ENCODE data around the gene POLR2C. TPM values are rescaled to one million over a fixed set of nuclear protein-coding genes. Genes with fewer than 3 reads are reported as not detected.

POLR2C gene
- total and polyA plus RNA-seq, 2 donors: 56.5 to 60.6 TPM

DNA sequence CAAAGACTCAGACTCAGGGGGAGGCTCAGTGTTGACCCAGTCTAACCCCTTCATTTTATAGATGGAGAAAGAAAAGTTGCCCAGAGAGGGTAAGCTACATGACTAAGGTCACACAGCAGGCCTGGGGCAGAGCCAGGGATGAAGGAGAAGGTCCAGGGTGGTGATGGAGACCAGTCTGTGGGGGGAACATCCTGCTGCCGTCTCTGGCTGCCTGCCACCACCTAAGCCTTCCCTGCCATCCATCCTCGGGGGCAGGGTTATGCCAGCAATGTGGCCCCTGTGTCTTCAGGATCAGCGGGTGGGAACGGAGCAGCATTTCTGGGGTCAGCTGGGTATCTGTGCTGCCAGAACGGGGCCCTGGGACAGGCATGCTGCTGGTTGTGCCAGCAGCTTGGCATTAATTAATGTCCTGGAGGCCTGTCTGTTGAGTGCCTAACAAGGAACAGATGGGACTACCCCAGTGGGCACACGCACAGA lies 18.3 kb downstream of the POLR2C start:
- no peak for DNase-seq (ENCODE audit: low read depth in 6 of 9, low spot score in 9 of 9)
- Histone ChIP-seq H3K4me1 (ENCODE audit: control insufficient read depth in 2 of 2, insufficient read depth in 2 of 2, low read length in 2 of 2) (peaks cover 2 to 32% of the 10 kb centered on the region in 2 donors), H3K36me3 (ENCODE audit: control insufficient read depth in 2 of 2, insufficient read depth in 2 of 2, low read length in 1 of 2) (no peaks in the 10 kb centered on the region), H3K4me3 (ENCODE audit: low read length in 2 of 2) (no peak overlapping the region), H3K9me3 (ENCODE audit: control insufficient read depth in 2 of 2, insufficient read depth in 1 of 2, low read length in 1 of 2) (no peaks in the 10 kb centered on the region), H3K27ac (ENCODE audit: low read depth in 1 of 2, low read length in 1 of 2) (no peak overlapping the region), H3K27me3 (ENCODE audit: control insufficient read depth in 2 of 2, insufficient read depth in 1 of 2, low read length in 1 of 2) (peaks cover 0 to 30% of the 10 kb centered on the region in 2 donors)
- WGBS: 93% methylated on average over 6 of the region's 6 CpGs

DNA sequence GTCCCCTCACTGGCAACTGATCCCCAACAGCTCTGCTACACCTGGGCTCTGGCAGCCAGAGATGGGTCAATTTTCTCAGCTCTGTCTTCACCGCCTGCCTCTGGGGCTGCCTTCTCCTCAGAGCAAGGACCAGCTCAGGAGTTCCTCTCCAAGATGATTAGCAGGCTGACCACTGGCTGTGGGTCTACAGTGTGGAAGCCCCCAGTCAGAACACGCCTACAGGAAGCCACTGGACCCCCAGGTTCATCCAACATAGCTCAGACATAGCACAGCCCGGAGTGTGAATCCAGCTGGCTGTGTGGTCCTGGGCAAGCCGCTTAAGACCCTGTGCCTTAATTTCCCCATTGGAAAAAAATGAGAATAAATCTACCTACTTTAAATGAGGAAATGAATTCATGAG lies 18.9 kb downstream of the POLR2C start:
- Histone ChIP-seq H3K4me3 (ENCODE audit: low read length in 2 of 2) (no peak overlapping the region), H3K9me3 (ENCODE audit: control insufficient read depth in 2 of 2, insufficient read depth in 1 of 2, low read length in 1 of 2) (no peaks in the 10 kb centered on the region), H3K27me3 (ENCODE audit: control insufficient read depth in 2 of 2, insufficient read depth in 1 of 2, low read length in 1 of 2) (peaks cover 0 to 33% of the 10 kb centered on the region in 2 donors), H3K36me3 (ENCODE audit: control insufficient read depth in 2 of 2, insufficient read depth in 2 of 2, low read length in 1 of 2) (no peaks in the 10 kb centered on the region), H3K4me1 (ENCODE audit: control insufficient read depth in 2 of 2, insufficient read depth in 2 of 2, low read length in 2 of 2) (peaks cover 3 to 29% of the 10 kb centered on the region in 2 donors), H3K27ac (ENCODE audit: low read depth in 1 of 2, low read length in 1 of 2) (no peak overlapping the region)
- no peak for DNase-seq (ENCODE audit: low read depth in 6 of 9, low spot score in 9 of 9)
- 96% methylated on average over 4 of the region's 4 CpGs for WGBS

DNA sequence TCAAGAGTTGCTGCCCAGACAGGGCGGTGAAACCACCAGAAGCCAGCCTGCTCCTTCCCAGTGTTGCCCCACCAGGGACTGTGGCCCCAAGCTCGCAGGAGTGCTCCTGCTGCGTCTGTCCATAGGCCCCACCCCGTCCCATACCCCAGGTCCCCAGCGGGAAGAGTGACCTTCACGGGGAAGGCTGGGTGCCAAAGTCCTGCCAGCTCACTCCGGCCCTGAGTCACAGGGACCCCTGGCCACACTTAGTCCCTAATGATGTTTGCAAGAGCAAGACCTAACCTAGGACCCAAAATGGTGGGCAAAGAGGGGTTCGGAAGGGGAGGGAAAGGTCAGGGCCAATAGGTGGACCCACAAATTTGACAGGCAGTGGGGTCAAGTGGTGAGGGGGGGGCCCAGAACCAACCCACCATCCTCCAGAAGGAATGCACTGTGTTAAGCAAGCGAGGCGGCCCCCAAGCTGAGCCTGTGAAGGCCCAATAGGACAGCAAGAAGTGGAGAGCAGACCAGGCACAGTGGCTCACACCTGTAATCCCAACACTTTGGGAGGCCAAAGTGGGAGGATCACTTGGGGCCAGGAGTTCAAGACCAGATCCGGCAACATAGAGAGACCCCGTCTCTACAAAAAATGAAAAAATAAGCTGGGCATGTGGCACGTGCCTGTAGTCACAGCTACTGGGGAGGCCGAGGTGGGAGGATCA lies 20.5 kb downstream of the POLR2C start:
- 91% methylated on average over 14 of the region's 14 CpGs for WGBS
- H3K27ac ChIP-seq (ENCODE audit: low read depth in 1 of 2, low read length in 1 of 2): no peak overlapping the region
- H3K36me3 ChIP-seq (ENCODE audit: control insufficient read depth in 2 of 2, insufficient read depth in 2 of 2, low read length in 1 of 2): no peaks in the 10 kb centered on the region
- no peak for DNase-seq (ENCODE audit: low read depth in 6 of 9, low spot score in 9 of 9)
- H3K4me3 ChIP-seq (ENCODE audit: low read length in 2 of 2): no peak overlapping the region
- H3K27me3 ChIP-seq (ENCODE audit: control insufficient read depth in 2 of 2, insufficient read depth in 1 of 2, low read length in 1 of 2): peaks cover 0 to 30% of the 10 kb centered on the region in 2 donors
- H3K4me1 ChIP-seq (ENCODE audit: control insufficient read depth in 2 of 2, insufficient read depth in 2 of 2, low read length in 2 of 2): peaks cover 7 to 32% of the 10 kb centered on the region in 2 donors
- no peaks in the 10 kb centered on the region for H3K9me3 ChIP-seq (ENCODE audit: control insufficient read depth in 2 of 2, insufficient read depth in 1 of 2, low read length in 1 of 2)

DNA sequence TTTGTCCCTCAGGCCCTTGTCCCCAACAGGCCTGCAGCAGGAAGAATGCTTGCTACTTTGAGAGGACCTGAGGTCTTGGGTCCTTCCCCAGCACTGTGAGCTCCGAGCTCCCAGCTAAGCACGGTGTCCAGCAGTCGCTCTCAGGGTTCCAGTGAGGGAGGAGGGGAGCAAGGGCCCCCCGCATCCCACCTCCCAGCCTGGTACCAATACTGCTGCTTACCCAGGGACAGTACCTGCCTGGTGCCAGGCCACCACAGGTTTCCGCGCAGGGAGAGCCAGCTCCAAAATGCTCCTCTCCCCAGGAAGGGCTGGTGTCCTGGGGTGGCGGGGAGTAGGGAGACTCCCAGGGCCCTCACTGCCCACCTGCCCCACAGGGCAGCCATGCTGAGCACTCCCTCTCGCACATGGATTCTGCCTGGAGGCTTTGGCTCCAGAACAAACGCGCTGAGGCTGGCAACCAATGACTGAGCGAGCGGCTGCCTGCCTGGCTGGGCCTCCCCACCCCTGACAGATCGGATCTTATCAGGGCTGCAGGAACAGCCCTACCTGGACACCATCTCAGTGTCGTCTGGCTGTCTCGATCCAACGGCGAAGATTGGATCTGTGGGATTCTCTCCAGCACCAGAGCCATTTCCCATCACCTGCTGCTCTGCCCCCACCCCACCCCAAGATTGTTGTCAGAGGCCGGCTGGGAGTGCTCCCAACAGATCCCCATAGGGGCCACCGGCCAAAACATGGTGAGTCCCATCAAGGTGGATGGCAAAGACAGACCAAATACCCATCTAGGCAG lies 21.4 kb downstream of the POLR2C start:
- DNase-seq (ENCODE audit: low read depth in 6 of 9, low spot score in 9 of 9): no peak
- peaks cover 7 to 32% of the 10 kb centered on the region in 2 donors for H3K4me1 ChIP-seq (ENCODE audit: control insufficient read depth in 2 of 2, insufficient read depth in 2 of 2, low read length in 2 of 2)

DNA sequence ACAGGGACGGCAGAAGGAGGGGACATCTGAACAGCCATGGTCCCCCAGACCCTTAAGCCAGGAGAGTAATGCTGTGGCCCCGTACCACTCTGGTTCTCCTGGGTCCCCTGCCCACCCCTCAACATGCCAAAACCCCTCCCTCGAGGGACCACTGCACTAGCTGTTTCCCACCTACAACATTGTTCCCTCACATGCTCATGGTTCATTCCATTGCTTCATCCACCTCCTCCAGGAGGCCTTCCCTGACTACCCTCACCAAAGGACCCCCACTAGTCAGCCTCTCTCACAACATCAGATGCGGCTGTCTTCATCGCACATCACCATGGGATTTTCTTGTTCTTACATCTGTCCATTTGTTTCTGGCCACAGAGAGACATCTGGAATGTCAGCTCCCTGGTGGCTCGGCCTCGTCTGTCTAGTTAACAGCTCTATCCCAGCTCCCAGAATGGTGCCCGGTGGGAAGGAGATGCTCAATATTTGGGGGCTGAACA lies 22.1 kb downstream of the POLR2C start:
- peaks cover 7 to 25% of the 10 kb centered on the region in 2 donors for H3K4me1 ChIP-seq (ENCODE audit: control insufficient read depth in 2 of 2, insufficient read depth in 2 of 2, low read length in 2 of 2)
- H3K27me3 ChIP-seq (ENCODE audit: control insufficient read depth in 2 of 2, insufficient read depth in 1 of 2, low read length in 1 of 2): peaks cover 0 to 20% of the 10 kb centered on the region in 2 donors
- 95% methylated on average over 8 of the region's 8 CpGs for WGBS
- no peaks in the 10 kb centered on the region for H3K9me3 ChIP-seq (ENCODE audit: control insufficient read depth in 2 of 2, insufficient read depth in 1 of 2, low read length in 1 of 2)
- H3K4me3 ChIP-seq (ENCODE audit: low read length in 2 of 2): no peak overlapping the region
- DNase-seq (ENCODE audit: low read depth in 6 of 9, low spot score in 9 of 9): no peak
- H3K36me3 ChIP-seq (ENCODE audit: control insufficient read depth in 2 of 2, insufficient read depth in 2 of 2, low read length in 1 of 2): no peaks in the 10 kb centered on the region
- H3K27ac ChIP-seq (ENCODE audit: low read depth in 1 of 2, low read length in 1 of 2): no peak overlapping the region

More for the DNA sequence above, 21.4 kb downstream of the POLR2C start:
- H3K27ac ChIP-seq (ENCODE audit: low read depth in 1 of 2, low read length in 1 of 2): no peak overlapping the region
- no peaks in the 10 kb centered on the region for H3K36me3 ChIP-seq (ENCODE audit: control insufficient read depth in 2 of 2, insufficient read depth in 2 of 2, low read length in 1 of 2)
- no peaks in the 10 kb centered on the region for H3K9me3 ChIP-seq (ENCODE audit: control insufficient read depth in 2 of 2, insufficient read depth in 1 of 2, low read length in 1 of 2)
- H3K4me3 ChIP-seq (ENCODE audit: low read length in 2 of 2): no peak overlapping the region
- 96% methylated on average over 19 of the region's 19 CpGs for WGBS
- peaks cover 0 to 27% of the 10 kb centered on the region in 2 donors for H3K27me3 ChIP-seq (ENCODE audit: control insufficient read depth in 2 of 2, insufficient read depth in 1 of 2, low read length in 1 of 2)

DNA sequence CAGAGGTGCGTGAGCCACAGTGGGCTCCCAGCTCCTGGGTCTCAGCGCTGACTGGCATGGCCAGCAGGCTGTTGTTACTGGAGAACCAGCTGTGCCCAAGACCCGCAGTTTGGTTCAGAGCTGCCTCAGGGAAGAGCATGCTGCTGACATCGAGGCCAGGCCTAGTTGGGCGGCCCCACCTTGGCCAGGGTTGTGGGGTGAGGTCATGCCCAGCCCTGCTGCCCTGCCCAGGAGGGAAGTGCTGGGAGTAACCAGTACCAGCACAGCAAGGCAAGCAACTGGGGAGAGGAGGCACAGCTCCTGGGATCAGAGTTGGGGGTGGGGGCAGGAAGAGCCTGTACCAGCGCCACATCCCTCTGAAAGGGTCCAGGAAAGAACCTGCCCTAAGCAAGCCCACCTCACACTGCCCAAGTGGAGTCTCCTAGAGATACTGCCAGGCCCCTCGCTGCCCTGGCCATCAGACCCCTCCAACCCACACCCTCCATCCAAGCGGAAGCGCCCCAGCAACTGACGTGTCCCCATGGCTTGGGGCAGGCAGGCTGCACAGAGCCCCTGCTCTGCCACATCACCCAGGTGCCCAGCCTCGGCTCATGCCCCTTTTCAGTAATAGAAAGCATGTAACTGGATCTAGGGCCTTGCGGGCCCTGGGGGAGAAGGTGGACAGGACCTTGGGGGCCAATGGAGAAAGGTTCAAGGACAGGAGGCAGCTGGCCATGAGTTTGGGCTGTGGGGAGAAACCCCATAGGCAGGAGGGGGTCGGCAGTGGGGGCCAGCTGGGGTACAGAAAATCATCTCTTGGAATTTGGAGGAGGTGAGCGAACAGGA lies 22.8 kb downstream of the POLR2C start:
- Histone ChIP-seq H3K4me3 (ENCODE audit: low read length in 2 of 2) (peak overlapping the region; percentile 46 to 59), H3K4me1 (ENCODE audit: control insufficient read depth in 2 of 2, insufficient read depth in 2 of 2, low read length in 2 of 2) (peaks cover 7 to 19% of the 10 kb centered on the region in 2 donors), H3K36me3 (ENCODE audit: control insufficient read depth in 2 of 2, insufficient read depth in 2 of 2, low read length in 1 of 2) (no peaks in the 10 kb centered on the region), H3K9me3 (ENCODE audit: control insufficient read depth in 2 of 2, insufficient read depth in 1 of 2, low read length in 1 of 2) (no peaks in the 10 kb centered on the region), H3K27me3 (ENCODE audit: control insufficient read depth in 2 of 2, insufficient read depth in 1 of 2, low read length in 1 of 2) (peaks cover 0 to 13% of the 10 kb centered on the region in 2 donors), H3K27ac (ENCODE audit: low read depth in 1 of 2, low read length in 1 of 2) (no peak overlapping the region)
- no peak for DNase-seq (ENCODE audit: low read depth in 6 of 9, low spot score in 9 of 9)
- 85% methylated on average over 14 of the region's 14 CpGs for WGBS

DNA sequence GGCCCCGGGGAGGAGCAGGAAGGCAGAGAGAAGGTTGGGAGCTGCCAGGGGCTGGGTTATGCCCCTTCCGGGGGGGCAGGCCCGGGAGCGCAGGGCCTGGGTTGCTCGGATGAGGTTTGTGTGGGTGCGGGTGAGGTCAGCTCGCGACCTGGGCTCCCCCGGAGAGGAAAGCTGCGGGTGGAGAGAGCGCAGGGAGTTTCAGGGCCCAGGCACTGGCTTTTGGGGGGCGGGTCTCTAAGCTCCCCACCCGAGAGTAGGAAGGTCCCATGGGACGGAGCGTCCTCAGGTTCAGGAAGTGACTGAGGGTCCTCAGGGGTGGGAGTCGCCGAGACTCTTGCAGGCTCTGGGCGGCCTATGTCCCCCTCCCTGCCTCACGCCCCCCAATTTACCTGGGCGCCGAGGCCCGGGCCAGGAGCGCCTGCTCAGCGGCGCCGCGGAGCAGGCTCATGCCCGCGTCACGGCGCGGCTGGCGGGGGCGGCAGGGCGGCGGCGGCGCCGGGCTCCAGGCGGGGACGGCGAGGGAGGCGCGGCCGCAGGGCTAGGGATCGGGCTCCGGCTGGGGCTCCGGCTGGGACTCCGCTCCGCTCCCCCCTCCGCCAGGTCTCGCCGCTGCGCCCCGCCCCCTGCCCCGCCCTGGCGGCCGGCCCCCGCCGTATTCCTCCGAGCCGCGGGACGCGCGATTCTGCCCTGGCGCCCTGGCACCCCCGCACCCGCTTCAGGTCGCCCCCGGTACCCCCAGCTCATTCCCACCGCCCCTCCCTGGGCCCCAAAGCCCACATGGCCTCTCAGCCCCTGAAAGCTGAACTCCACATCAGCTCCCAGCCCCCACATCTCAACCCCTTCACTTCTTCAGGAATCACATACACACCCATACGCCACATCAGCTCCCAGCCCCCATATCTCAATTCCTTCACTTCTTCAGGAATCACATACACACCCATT lies 23.7 kb downstream of the POLR2C start, which contains the start of gene DOK4:
Gene DOK4 (minus strand): TSS at position 578 of the 942 bp plus-strand sequence. CDS start 6,986 bp downstream, outside the sequence.
- Histone ChIP-seq H3K9me3 (ENCODE audit: control insufficient read depth in 2 of 2, insufficient read depth in 1 of 2, low read length in 1 of 2) (no peaks in the 10 kb centered on the region), H3K27ac (ENCODE audit: low read depth in 1 of 2, low read length in 1 of 2) (no peak within 1 kb of the TSS), H3K36me3 (ENCODE audit: control insufficient read depth in 2 of 2, insufficient read depth in 2 of 2, low read length in 1 of 2) (no peaks in the 10 kb centered on the region), H3K4me3 (ENCODE audit: low read length in 2 of 2) (peak within 1 kb of the TSS; percentile 46 to 59), H3K27me3 (ENCODE audit: control insufficient read depth in 2 of 2, insufficient read depth in 1 of 2, low read length in 1 of 2) (peaks cover 0 to 12% of the 10 kb centered on the region in 2 donors), H3K4me1 (ENCODE audit: control insufficient read depth in 2 of 2, insufficient read depth in 2 of 2, low read length in 2 of 2) (peaks cover 7 to 17% of the 10 kb centered on the region in 2 donors)
- 2% methylated on average over 73 of the region's 73 CpGs for WGBS
- DNase-seq (ENCODE audit: low read depth in 6 of 9, low spot score in 9 of 9): peak in 7 of 9 donors; percentile 25 to 72 (median 48)

Data from thymus (tissue), 11 donors.